Activated naive CD4-positive, alpha-beta T cell treated with anti-CD3 and anti-CD28 coated beads, Interleukin-2, amount 50 U/mL, for 72 hours (primary cell): ENCODE results near the gene FBXL7. TPM values are rescaled to one million over a fixed set of nuclear protein-coding genes. Genes with fewer than 3 reads are reported as not detected.

Source experiments
- ATAC-seq, 2 donors: fragments of 150-1000 bp; cut with Tn5 transposase; 2 replicates each; pipeline ENCODE4 v1.10.0; 2021; ENCODE audit warnings: mild to moderate bottlenecking in 2 of 2, moderate library complexity in 2 of 2
- DNase-seq, 2 donors: peaks; one replicate each; pipeline ENCODE4 v3.0.0; 2021 to 2022; ENCODE audit warnings: low spot score in 2 of 2
- H3K27ac Mint-ChIP-seq, 2 donors: one replicate each; pipeline ENCODE4 v1.8.0; 2022; ENCODE audit warnings: mild to moderate bottlenecking in 2 of 2, mixed read lengths in 2 of 2
- H3K36me3 Mint-ChIP-seq, 2 donors: one replicate each; pipeline ENCODE4 v1.8.0; 2022; ENCODE audit warnings: mixed read lengths in 2 of 2
- H3K9me3 Mint-ChIP-seq, 2 donors: one replicate each; pipeline ENCODE4 v1.8.0; 2022; ENCODE audit warnings: mixed read lengths in 2 of 2
- total RNA-seq, 2 donors: library from RNA; stranded (reverse); gene quantifications; one replicate each; pipeline ENCODE4 v1.2.3, GENCODE V29; 2022

The FBXL7 gene
- total RNA-seq, 2 donors from 2014 or later = not detected

DNA sequence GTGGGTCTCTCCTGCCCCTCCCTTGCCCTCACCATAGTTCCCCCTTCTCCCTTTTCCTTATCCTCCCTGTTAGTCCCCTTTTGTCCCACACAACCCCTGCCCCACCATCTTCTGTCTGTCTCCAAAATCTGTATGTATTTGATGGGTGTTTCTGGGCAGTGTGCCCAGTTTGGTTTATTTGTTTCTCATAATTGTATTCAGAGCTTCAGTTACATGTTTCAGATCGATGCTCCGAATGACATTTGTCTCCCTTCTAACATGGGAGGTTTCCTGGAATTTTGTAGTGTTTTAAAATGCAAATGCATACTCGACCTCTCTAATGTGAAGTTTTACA, 22.2 kb downstream of the FBXL7 start:
- Mint-ChIP-seq H3K27ac (no peak overlapping the region), H3K9me3 (peaks cover 18 to 23% of the 10 kb centered on the region in 2 donors), H3K36me3 (no peaks in the 10 kb centered on the region)
- no peak for ATAC-seq
- no peak for DNase-seq

DNA sequence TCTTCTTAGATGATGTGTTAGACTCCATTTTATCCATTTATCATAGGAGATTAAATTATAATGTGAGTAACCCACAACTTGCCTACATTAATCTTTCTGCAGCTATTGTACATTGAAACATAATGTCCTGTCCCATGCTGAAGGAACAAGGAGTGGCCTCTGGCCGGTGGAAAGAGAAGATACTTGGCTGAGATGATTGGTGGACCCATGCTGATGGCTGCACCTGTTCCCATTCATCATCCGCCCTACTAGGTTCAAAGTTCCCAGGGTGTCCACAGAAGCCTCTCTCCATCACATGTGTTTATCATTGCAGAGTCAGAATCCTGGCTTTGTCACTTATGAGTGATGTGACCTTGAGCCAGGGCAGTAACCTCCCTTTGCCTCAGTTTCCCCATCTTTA, 24.7 kb downstream of the FBXL7 start:
- no peak for DNase-seq
- H3K9me3 Mint-ChIP-seq = peaks cover 10 to 26% of the 10 kb centered on the region in 2 donors
- no peaks in the 10 kb centered on the region for H3K36me3 Mint-ChIP-seq
- ATAC-seq = no peak
- H3K27ac Mint-ChIP-seq = no peak overlapping the region

DNA sequence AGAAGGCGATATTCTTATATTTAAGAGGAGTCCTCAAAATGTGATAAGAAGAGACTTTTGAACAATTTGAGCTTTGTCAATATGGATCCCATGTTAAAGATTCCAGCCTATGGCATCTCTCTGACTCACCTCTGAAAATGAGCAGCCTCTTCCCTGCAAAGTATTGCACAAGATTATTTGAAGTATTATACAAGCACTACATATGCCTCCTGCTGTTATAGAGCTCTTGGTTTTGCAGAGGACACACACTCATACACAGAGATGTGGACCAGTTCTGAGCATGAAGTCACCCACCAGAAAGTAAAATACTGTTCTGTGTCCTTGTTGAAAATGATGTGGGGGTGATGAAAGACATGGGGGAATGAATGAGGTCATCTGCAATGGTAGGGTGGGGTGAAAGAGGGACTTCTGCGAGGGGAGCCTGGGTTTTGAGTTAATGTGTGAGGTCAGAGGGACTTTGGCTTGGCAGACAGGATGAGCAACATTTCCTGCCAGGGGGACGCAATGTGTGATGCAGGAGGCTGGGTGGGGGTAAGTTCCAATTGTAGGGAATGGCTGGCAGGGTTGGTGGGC, 25.8 kb downstream of the FBXL7 start:
- peaks cover 6 to 22% of the 10 kb centered on the region in 2 donors for H3K9me3 Mint-ChIP-seq
- ATAC-seq (no peak), DNase-seq (no peak)
- no peaks in the 10 kb centered on the region for H3K36me3 Mint-ChIP-seq
- no peak overlapping the region for H3K27ac Mint-ChIP-seq

DNA sequence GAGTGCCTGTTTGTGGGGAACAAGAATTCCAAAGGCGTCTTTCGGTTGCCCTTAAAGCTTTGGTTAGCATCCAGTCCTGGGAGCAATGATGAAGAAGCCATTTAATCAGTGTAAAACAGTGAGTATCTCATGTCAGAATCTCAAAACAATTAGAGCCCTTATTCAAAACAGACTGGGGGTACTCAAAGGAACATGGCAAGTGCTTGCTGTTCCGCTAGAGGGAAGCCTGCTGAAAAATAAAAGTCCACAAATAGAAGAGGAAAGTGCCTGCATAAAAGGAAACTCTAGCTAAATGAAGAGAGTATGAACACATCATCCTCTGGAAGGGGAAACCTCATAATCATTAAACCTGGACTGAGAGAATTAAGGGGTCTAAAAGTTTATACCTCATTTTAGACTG, 26.4 kb downstream of the FBXL7 start:
- no peak for ATAC-seq
- H3K27ac Mint-ChIP-seq = no peak overlapping the region
- peaks cover 6 to 22% of the 10 kb centered on the region in 2 donors for H3K9me3 Mint-ChIP-seq
- DNase-seq = no peak
- H3K36me3 Mint-ChIP-seq = no peaks in the 10 kb centered on the region

DNA sequence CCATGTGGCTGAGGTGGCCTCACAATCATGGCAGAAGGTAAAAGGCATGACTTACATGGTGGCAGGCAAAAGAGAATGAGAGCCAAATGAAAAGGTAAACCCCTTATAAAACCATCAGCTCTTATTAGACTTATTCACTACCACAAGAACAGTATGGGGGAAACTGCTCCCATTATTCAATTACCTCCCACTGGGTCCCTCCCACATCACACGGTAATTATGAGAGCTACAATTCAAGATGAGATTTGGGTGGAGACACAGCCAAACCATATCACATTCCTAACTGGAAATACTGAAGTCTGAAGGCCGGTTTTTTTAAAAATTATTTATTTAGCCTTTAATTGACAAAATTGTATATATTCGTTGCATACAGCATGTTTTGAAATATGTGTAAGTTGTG, 28.5 kb downstream of the FBXL7 start:
- H3K27ac Mint-ChIP-seq = no peak overlapping the region
- no peak for ATAC-seq
- no peaks in the 10 kb centered on the region for H3K36me3 Mint-ChIP-seq

DNA sequence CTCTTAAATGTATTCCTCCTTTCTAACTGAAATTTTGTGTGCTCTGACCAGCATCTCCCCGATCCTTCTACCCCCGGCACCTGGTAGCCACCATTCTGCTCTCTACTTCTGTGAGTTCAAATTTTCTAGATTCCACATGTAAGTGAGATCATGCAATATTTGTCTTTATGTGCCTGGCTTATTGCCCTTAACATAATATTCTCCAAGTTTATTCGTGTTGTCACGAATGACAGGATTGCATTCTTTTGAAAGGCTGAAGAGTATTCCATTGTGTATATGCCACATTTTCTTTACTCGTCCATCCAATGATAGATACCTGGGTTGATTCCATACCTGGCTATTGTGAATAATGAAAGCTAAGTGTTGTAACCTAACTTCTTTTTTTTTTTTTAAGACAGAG, 29.0 kb downstream of the FBXL7 start:
- DNase-seq (no peak), ATAC-seq (no peak)
- Mint-ChIP-seq H3K36me3 (no peaks in the 10 kb centered on the region), H3K27ac (no peak overlapping the region), H3K9me3 (peaks cover 6 to 20% of the 10 kb centered on the region in 2 donors)

More for the DNA sequence above, 28.5 kb downstream of the FBXL7 start:
- H3K9me3 Mint-ChIP-seq = peaks cover 6 to 23% of the 10 kb centered on the region in 2 donors
- no peak for DNase-seq

DNA sequence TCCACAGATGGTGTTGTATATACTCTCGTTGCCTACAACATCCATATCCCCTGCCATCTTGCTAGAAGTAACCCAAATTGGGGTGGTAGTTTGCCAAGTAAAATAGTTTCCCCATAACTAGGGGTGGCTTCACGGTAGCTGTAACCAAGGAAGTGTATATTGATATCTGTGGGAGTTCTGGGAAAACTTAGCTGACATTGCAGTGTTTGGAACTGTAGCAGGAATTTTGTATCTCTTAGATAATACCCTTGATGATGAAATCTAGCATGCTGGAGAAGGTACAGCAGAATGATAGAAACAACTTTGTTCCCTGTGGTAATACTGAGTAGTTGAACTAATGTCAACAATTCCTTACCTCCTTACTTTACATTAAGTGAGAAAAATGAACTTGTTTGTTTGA, 29.8 kb downstream of the FBXL7 start:
- peaks cover 6 to 20% of the 10 kb centered on the region in 2 donors for H3K9me3 Mint-ChIP-seq

DNA sequence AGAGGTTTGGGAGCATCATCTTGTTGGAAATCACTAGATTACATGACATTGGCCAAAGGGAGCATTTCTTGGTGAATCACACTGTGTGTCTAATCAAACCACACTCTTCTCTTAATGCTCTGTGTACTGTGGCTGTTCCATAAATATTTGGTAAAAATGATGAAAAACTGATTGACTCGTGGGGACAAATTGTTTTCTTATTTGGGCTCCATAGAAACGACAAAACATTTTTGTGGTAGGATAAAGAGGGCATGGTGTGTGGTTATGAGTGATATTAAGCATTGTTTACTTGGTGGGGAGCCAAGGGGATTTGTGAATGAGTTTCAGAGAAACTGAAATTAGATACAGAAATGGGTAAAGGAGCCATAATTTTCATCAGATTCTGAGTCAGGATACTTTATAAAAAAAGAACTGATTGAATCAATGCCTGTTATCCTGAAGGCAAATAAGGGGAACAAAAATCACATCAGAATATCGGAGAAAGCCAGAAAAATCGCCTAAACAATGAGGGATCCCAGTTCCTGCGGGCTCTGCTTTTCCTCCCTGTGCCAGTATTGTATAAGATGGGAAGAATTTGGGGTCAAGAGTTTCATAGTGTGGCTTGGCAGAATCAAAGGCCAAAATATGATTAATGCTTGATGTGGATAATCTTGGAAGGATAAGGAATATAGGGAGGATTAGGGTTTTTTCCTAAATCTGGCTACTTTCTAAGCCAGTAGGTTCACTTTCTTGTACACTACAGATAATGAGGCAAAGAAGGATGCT, 33.3 kb downstream of the FBXL7 start:
- peaks cover 0 to 13% of the 10 kb centered on the region in 2 donors for H3K9me3 Mint-ChIP-seq
- H3K27ac Mint-ChIP-seq = no peak overlapping the region
- ATAC-seq = no peak
- no peaks in the 10 kb centered on the region for H3K36me3 Mint-ChIP-seq
- no peak for DNase-seq

More for the DNA sequence above, 29.8 kb downstream of the FBXL7 start:
- ATAC-seq = no peak
- DNase-seq = no peak
- Mint-ChIP-seq H3K36me3 (no peaks in the 10 kb centered on the region), H3K27ac (no peak overlapping the region)

DNA sequence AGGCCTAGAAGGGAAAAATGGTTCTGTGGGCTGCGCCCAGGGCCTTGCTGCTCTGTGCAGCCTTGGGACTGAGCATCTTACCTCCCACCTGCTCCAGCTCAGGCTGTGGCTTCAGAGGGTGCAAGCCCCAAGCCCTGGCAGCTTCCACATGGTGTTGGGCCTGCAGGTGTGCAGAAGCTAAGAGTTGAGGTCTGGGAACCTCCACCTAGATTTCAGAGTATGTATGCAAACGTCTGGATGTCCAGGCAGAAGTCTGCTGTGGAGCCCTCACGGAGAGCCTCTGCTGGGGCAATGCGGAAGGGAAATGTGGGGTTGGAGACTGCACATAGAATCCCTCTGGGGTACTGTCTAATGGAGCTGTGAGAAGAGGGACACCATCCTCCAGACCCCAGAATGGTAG, 36.0 kb downstream of the FBXL7 start:
- H3K9me3 Mint-ChIP-seq = peaks cover 0 to 9% of the 10 kb centered on the region in 2 donors
- ATAC-seq = no peak
- H3K36me3 Mint-ChIP-seq = no peaks in the 10 kb centered on the region
- H3K27ac Mint-ChIP-seq = no peak overlapping the region
- no peak for DNase-seq

DNA sequence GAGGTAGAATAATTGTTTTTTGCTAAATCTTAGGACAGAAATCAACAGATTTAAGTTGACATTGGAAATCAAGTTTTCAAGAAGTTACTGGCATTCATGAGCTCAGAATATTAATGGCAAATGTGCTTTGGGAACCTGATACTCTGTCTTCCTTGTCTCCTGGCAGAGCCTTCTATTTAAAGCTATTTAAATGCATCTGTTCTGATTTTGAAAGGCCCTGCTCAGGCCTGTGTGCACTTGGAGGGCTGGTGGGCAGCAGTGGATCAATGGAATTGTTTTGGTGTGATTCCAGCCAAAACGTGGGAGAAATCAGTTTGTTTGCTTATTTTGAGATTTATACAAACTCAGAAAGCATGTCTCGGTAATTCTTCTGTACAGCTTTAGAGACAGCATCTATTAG, 38.5 kb downstream of the FBXL7 start:
- Mint-ChIP-seq H3K27ac (no peak overlapping the region), H3K9me3 (peaks cover 0 to 5% of the 10 kb centered on the region in 2 donors), H3K36me3 (no peaks in the 10 kb centered on the region)
- DNase-seq (no peak), ATAC-seq (no peak)

DNA sequence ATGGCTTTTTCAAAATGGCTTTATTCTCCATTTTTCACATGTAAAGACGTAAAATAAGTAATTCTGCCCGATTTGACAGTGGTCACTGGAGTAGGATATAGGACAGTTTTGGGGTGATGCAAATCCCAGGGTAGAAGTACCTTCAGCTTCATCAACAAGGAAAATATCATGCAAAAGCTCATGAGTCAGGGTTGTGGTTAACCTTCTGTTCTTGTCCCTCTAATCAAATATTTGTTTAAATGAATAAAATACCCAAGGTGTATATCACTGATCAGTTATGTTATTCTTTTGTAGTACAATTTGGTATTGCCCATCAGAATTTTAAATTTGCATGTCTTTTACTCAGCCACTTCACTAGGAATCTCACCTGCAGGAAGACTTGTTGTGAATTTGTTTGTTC, 40.0 kb downstream of the FBXL7 start:
- no peak for DNase-seq
- ATAC-seq = no peak
- peaks cover 0 to 3% of the 10 kb centered on the region in 2 donors for H3K9me3 Mint-ChIP-seq
- H3K36me3 Mint-ChIP-seq = no peaks in the 10 kb centered on the region
- H3K27ac Mint-ChIP-seq = no peak overlapping the region

DNA sequence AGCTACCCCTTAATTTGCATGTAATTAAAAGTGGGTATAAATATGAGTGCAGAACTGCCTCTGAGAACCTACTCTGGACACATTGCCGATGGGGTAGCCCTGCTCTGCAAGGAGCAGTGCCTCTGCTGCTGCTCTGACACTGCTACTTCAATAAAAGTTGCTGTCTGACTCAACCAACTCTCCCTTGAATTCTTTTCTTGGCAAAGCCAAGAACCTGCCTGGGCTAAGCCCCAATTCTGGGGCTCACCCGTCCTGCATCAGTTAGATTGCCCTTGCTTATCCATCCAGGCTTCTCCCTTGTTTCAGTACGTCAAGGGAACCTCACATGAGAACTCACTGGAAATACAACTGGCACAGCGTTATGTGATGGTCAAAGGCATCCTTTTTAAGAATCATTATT, 44.1 kb downstream of the FBXL7 start:
- DNase-seq = no peak
- Mint-ChIP-seq H3K27ac (no peak overlapping the region), H3K36me3 (no peaks in the 10 kb centered on the region), H3K9me3 (peaks cover 0 to 4% of the 10 kb centered on the region in 2 donors)
- no peak for ATAC-seq

DNA sequence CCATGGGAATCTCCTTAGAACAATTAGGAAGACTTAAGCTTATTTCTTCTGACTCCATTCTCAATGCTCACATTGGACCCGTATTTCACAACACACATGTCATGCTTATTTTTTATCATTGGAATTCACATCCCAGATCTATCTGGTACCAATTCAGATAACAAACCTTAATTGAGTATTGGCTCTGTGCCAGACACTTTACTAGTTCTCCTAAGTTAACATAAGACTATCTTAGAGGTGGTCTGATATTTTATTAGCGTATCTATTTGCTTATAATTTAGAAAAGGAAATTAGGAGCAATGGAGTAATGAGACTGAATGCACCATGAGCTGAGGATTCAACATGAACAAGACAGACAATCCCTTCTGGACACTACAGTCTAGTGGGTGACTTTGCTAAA, 45.1 kb downstream of the FBXL7 start:
- H3K36me3 Mint-ChIP-seq = no peaks in the 10 kb centered on the region
- H3K9me3 Mint-ChIP-seq = peaks cover 0 to 4% of the 10 kb centered on the region in 2 donors
- ATAC-seq (no peak), DNase-seq (no peak)
- H3K27ac Mint-ChIP-seq = no peak overlapping the region

DNA sequence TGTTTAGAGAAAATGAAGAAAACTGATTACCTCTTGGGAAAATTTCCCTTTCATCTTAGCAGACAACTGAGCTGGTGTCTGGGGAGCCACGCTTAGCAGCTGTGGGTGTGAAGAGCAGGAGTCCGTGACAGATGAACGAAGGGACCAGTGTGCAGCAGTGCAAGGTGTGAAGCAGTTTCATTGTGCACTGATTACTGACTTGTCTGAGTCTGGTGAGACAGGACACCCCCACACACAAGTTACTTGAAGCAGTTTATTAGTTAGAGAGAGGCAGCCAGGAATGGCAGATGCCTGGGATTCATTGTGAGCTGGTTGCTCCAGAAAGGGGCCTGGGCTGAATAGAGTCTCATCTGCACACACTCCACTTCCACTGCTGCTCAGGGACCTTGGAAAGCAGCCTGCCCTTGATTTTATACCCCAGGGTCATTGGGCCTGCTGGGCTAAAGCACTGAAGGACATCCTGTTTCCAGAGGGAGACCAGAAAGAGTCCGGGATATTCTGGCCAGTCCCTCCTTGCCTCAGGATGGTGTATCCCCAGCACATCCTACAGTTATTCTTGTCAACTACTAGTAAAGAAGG, 47.4 kb downstream of the FBXL7 start:
- Mint-ChIP-seq H3K36me3 (no peaks in the 10 kb centered on the region), H3K27ac (no peak overlapping the region), H3K9me3 (peaks cover 4 to 8% of the 10 kb centered on the region in 2 donors)
- ATAC-seq = no peak
- no peak for DNase-seq

DNA sequence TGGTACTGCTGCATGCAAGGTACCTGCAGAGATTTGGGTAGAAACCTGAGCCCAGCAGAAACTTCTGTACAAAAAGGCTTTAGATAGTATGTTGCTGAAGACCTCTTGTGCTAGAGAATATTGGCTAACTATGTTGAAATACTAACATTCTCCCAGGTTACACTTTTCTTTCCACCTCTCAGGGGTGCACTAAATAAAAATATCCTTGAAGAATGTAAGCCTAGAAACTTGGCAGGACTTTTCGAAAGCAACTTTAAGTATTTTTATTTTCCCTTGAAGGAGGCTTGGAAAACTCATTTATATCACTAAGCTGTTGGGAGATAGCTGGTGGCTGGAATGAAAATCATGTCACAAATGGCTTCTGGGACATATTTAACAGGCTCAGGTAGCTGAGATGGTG, 50.0 kb downstream of the FBXL7 start:
- Mint-ChIP-seq H3K27ac (no peak overlapping the region), H3K36me3 (no peaks in the 10 kb centered on the region), H3K9me3 (peaks cover 11 to 16% of the 10 kb centered on the region in 2 donors)
- ATAC-seq = no peak
- no peak for DNase-seq

DNA sequence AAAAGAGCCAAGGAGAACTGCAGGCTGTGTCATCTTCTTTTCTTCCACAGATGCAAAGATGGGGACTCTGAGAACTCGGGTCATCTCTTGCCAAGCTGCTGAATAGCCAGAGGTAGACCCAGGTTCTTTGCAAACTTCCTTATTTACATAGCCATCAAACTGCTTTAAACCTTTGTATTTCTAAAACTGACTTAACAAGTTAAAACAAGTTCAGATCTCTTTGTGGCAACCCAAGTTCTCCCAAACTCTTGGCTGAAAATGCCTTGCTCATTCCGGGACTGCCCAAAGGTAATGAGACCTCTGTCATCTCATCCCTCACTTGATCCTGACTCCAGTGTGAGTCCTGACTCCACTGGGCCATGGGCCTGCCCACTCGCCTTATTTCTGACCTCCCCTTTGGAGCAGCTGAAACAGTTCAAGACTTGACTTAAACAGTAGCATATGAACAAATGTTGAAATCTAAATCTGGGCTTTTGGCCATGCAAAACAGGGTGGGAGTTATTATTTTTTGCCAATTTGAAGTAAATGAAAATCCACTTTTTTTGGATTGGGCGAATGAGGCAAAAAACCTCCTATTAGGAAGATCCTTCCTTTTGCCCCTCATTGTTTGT, 50.6 kb downstream of the FBXL7 start:
- H3K27ac Mint-ChIP-seq = no peak overlapping the region
- ATAC-seq (no peak), DNase-seq (no peak)
- peaks cover 11 to 16% of the 10 kb centered on the region in 2 donors for H3K9me3 Mint-ChIP-seq
- H3K36me3 Mint-ChIP-seq = no peaks in the 10 kb centered on the region

DNA sequence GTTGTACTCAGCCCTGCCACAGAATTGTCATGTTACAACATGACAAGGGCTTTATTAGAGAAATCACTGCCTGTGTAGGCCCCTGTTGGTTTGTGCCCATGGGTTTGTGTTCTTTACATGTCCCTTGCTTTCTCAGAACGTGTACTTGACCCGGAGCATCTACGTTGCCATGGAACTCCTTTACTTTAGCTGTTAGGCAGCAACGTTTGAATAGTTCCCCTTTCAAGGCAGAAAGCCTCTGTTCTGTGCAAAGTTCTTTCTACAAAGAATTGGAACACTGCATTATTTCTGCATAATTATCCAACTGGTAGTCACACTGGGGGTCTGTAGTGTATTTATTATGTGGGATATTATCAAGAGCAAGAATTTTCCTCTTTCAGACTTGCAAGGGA, 51.1 kb downstream of the FBXL7 start:
- Mint-ChIP-seq H3K27ac (no peak overlapping the region), H3K36me3 (no peaks in the 10 kb centered on the region), H3K9me3 (peaks cover 11 to 16% of the 10 kb centered on the region in 2 donors)
- ATAC-seq = no peak
- no peak for DNase-seq
